ENCODE measurements around the gene AGMO.

The AGMO gene

GRCh38 chr7:15288741-15289140 lies 273.1 kb downstream of the AGMO start:
- no peak overlapping the region for H3K4me2 ChIP-seq
- no peaks in the 10 kb centered on the region for H3K36me3 ChIP-seq (ENCODE audit: insufficient read depth)
- H2AFZ ChIP-seq (ENCODE audit: low read depth) = no peak overlapping the region
- H3K4me1 ChIP-seq (ENCODE audit: low read depth, poor library complexity, severe bottlenecking) = no peaks in the 10 kb centered on the region
- H3K79me2 ChIP-seq (ENCODE audit: insufficient read depth, low read depth) = no peaks in the 10 kb centered on the region
- no peak overlapping the region for H3K9ac ChIP-seq
- no peak for TF ChIP-seq CTCF (conservative IDR thresholded peaks at IDR 0.05; ENCODE audit: low read depth, low read length)
- no peak overlapping the region for H3K27ac ChIP-seq
- no peaks in the 10 kb centered on the region for H4K20me1 ChIP-seq (ENCODE audit: insufficient read depth)
- no peaks in the 10 kb centered on the region for H3K27me3 ChIP-seq (ENCODE audit: insufficient read depth, low read depth)
- H3K4me3 ChIP-seq (IDR thresholded peaks at IDR 0.05; ENCODE audit: insufficient read depth, low read depth, low read length) = no peak overlapping the region

- Histone ChIP-seq H3K79me2 (ENCODE audit: insufficient read depth, low read depth) (no peaks in the 10 kb centered on the region), H3K27ac (no peak overlapping the region), H2AFZ (ENCODE audit: low read depth) (no peak overlapping the region), H3K9ac (no peak overlapping the region), H3K27me3 (ENCODE audit: insufficient read depth, low read depth) (no peaks in the 10 kb centered on the region), H3K4me2 (no peak overlapping the region), H3K4me3 (IDR thresholded peaks at IDR 0.05; ENCODE audit: insufficient read depth, low read depth, low read length) (no peak overlapping the region), H4K20me1 (ENCODE audit: insufficient read depth) (no peaks in the 10 kb centered on the region), H3K4me1 (ENCODE audit: low read depth, poor library complexity, severe bottlenecking) (no peaks in the 10 kb centered on the region), H3K36me3 (ENCODE audit: insufficient read depth) (no peaks in the 10 kb centered on the region)
- no peak for TF ChIP-seq CTCF (conservative IDR thresholded peaks at IDR 0.05; ENCODE audit: low read depth, low read length)
These were observed 277.4 kb downstream of the AGMO start for GRCh38 chr7:15284396-15284795.

- H2AFZ ChIP-seq (ENCODE audit: low read depth) = no peak overlapping the region
- H3K4me3 ChIP-seq (IDR thresholded peaks at IDR 0.05; ENCODE audit: insufficient read depth, low read depth, low read length) = no peak overlapping the region
- H3K4me1 ChIP-seq (ENCODE audit: low read depth, poor library complexity, severe bottlenecking) = no peaks in the 10 kb centered on the region
- H3K27me3 ChIP-seq (ENCODE audit: insufficient read depth, low read depth) = no peaks in the 10 kb centered on the region
- no peak overlapping the region for H3K4me2 ChIP-seq
- no peaks in the 10 kb centered on the region for H3K36me3 ChIP-seq (ENCODE audit: insufficient read depth)
- H3K9ac ChIP-seq = no peak overlapping the region
- no peaks in the 10 kb centered on the region for H4K20me1 ChIP-seq (ENCODE audit: insufficient read depth)
- H3K79me2 ChIP-seq (ENCODE audit: insufficient read depth, low read depth) = no peaks in the 10 kb centered on the region
- H3K27ac ChIP-seq = no peak overlapping the region
- TF ChIP-seq CTCF (conservative IDR thresholded peaks at IDR 0.05; ENCODE audit: low read depth, low read length) = no peak
These were observed 281.6 kb downstream of the AGMO start for GRCh38 chr7:15280078-15280733.

GRCh38 chr7:15279640-15280039 lies 282.2 kb downstream of the AGMO start:
- no peaks in the 10 kb centered on the region for H3K79me2 ChIP-seq (ENCODE audit: insufficient read depth, low read depth)
- no peak overlapping the region for H3K4me3 ChIP-seq (IDR thresholded peaks at IDR 0.05; ENCODE audit: insufficient read depth, low read depth, low read length)
- no peaks in the 10 kb centered on the region for H4K20me1 ChIP-seq (ENCODE audit: insufficient read depth)
- no peak for TF ChIP-seq CTCF (conservative IDR thresholded peaks at IDR 0.05; ENCODE audit: low read depth, low read length)
- H3K4me1 ChIP-seq (ENCODE audit: low read depth, poor library complexity, severe bottlenecking) = no peaks in the 10 kb centered on the region
- H3K27me3 ChIP-seq (ENCODE audit: insufficient read depth, low read depth) = no peaks in the 10 kb centered on the region
- no peak overlapping the region for H3K4me2 ChIP-seq
- H3K36me3 ChIP-seq (ENCODE audit: insufficient read depth) = no peaks in the 10 kb centered on the region
- H3K9ac ChIP-seq = no peak overlapping the region
- no peak overlapping the region for H3K27ac ChIP-seq
- H2AFZ ChIP-seq (ENCODE audit: low read depth) = no peak overlapping the region
